Left ventricle myocardium superior (tissue), 1 donor: ENCODE measurements around the gene LRP11. TPM values are rescaled to one million over a fixed set of nuclear protein-coding genes. Genes with fewer than 3 reads are reported as not detected.
"Not testable (repeated sequence)": the region's sequence is repeated elsewhere in the genome, so short reads cannot be mapped to it uniquely, and the experiment has no call there.

ENCODE experiments used
- ATAC-seq: fragments of 200-7000 bp; cut with Tn5 transposase; one replicate; pipeline ENCODE4 v1.9.1; 2020; ENCODE audit warnings: mild to moderate bottlenecking, moderate library complexity
- DNase-seq: peaks from one replicate; pipeline ENCODE4 v3.0.0-alpha.2; 2020
- intact Hi-C: fragments of 100-400 bp; cut with micrococcal nuclease; formaldehyde crosslinking; loops from one replicate; pipeline ENCODE4 v1.11.0; 2022
- total RNA-seq: library from RNA; stranded (reverse); fragmentation: NEBNext Ultra II Directional; extraction: Animal tissue kit (Norgen Biotek cat#: 25700); gene quantifications from one replicate; pipeline ENCODE4 v1.2.1, GENCODE V29; 2021
- donor health status: DM: no; HTN: yes; CAD: no; lungs with severe emphysema.

Gene LRP11
- total RNA-seq, 1 donor from 2014 or later, result 21.5 TPM

GRCh38 chr6:149877659-149878058 lies 13.5 kb upstream of the LRP11 start:
- ATAC-seq (no peak), DNase-seq (no peak)
- intact Hi-C loops, result no loop called here

GRCh38 chr6:149876241-149876933 lies 12.2 kb upstream of the LRP11 start:
- DNase-seq, result no peak
- no peak for ATAC-seq

DNA sequence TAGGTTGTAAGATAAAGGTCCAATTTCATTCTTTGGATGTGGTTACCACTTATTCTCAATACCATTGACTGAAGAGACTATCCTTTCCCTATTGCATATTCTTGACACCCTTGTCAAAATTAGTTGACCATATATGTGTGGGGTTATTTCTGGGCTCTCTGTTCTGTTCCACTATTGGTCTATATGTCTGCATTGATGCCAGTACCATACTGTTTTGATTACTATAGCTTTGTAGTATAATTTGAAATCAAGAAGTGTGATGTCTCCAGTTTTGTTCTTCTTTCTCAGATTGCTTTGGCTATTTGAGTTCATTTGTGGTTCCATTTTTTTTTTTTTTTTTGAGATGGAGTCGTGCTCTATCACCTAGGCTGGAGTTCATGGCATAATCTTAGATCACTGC lies 8.1 kb upstream of the LRP11 start:
- intact Hi-C loops, result no loop called here
- no peak for ATAC-seq
- DNase-seq, result no peak

More at GRCh38 chr6:149876241-149876933, 12.2 kb upstream of the LRP11 start:
- intact Hi-C loops, result no loop called here

DNA sequence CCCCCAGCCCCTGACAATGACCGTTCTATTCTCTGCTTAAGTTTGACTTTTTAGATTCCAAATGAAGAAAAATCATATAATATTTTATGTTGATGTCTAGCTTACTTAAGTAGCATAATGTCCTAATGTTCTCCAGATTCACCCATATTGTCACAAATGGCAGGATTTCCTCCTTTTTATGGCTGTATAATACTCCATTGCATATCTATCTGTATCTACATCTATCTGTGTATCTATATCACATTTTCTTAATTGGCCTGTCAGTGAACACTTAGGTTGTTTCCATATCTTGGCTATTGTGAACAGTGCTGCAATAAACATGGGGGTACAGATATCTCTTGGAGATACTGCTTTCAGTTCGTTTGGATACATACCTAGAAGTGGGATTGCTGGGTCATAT lies 7.0 kb upstream of the LRP11 start:
- no peak for ATAC-seq
- no peak for DNase-seq
- intact Hi-C loops, result no loop called here

DNA sequence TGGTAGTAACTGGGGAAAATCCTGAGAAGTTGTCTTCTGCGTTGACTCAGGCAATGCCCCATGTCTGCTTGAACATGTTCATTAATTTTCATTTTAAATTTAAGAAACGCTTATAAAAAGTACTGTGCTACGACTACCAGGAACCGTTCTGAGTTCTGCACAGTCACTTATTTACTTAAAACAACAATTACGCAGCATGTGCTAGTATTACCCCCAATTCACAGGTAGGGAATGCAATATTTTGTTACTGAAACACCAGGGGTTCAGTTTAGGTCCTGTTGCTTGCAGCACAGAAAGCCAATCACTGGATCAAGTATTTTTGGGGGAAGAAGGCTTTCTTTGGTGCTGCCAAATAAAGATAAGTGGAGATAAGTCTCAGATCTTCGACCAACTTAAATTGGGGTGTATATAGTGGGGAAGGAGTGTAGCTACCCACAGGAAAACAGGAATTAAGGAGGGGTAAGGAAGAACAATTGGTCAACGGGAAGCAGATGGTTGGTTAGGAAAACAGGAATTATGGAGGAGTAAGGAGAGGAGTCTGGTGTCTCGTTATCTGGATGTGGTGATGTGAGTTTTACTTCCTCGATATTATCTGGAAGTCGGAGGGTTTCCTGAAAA lies 5.2 kb upstream of the LRP11 start:
- intact Hi-C loops, result no loop called here
- no peak for ATAC-seq
- no peak for DNase-seq

DNA sequence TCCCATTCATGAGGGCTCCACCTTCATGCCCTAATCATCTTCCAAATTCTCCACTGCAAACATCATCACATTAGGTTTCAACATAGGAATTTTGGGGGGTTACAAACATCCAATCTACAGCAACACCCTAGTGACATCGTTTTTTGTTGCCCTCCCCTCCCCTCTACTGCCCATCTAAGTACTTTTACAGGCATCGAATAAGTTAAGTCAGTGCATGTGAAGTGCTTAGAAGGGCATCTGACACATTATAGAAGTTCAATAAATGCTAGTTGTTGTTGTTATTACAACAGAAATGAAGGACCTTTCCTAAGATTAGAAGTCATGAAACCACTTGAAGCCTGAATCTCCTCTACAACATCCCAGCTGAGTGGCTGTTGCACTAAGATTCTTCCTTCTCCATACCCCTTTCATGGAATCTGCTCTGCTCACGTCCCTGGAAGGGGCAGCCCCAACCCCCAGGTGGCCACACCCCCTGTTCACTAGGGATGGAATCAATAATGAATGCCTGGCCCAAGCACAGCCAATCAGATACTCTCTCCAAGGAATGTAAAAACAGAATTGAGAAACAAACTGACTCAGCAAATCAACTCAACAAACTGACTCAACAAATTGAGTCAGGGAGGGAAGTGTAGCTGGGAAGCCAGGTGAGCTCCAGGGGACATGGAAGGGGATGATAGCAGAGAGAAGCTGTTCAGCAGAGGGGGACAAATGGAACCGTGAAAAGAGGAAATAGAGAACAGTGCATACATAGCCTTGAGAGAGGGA lies 3.9 kb upstream of the LRP11 start:
- ATAC-seq (no peak), DNase-seq (no peak)
- intact Hi-C loops, result no loop called here

DNA sequence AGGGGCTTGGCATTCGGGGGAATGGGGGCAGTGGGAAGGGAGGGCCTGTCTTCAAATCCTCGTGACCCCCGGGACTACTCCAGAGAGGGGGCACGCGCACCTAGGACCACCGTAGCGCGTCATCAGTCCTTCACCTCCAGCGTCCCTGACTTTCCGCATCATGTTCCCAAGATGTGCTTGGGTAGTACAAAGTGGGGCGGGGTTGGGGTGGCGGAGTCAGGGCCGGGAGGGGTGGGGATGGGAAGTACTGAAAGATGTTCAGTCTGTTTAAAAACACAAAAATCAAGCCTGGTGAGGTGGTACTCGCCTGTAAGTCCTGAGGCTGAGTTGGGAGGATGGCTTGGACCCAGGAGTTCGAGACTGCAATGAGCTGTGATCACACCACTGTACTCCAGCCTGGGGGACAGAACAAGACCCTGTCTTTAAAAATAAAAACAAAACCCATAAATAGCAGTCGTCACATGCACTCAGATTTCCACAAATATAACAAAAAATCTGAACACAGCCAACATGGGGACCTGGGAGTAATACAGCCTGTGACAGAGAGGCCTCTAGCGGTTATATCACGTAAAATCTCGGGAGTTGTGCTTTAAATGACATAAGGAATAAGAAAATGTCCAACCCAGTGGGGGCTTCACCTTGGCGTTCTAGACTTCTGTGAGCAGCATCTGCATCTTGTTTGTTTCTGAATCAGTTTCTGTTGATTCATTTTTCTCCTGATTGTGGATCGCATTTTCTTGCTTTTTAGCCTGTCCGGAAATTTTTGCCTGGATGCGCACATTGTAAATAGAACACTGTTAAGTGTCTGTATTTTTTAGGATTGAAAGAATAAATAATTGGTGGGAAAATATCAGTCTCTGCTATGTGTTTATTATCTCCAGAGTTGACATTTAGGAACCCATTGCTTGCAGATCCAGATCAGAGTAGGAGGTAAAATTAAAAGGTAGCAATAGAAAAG lies 698 bp upstream of the LRP11 start:
- DNase-seq (no peak), ATAC-seq (peak; percentile 58)
- intact Hi-C loops, result no loop called here

DNA sequence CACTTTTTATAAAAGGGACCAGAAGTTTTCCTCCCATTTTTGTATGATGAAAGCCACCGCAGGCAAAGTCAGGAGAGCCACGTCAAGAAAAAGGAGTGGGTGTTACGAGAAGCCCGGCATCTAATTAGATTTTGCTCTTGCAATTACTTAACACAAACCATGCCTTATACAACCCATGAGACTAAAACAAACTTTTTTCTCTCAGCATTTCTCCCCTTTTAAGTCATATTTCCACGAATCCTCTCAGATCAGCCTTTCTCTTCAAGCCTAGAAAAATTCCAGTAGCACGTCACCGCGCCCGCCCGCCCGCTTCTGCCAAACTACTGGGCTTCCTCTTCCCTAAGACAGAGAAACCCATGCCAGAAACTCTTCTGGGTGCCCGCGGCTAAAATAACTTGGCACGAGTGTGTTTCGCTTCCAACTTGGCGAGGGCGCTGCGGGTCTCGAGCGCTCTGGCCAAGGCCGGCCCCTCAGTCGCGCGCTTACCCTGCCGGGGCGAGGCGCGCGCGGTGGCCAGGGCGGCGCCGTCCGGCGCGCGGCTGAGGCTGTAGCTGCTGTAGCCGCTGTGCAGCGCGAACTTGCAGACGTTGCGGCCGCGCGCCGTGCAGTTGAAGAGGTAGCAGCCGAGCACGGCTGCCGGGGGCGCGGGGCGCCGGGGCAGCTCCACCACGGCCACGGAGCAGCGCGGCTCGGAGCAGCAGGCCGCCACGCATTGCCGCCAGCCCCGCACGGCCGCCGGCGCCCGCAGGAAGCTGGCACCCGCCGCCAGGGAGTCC lies 1.0 kb downstream of the LRP11 start:
- ATAC-seq, result peak; percentile 82
- peak; percentile 88 for DNase-seq
- intact Hi-C loops, result no loop called here

DNA sequence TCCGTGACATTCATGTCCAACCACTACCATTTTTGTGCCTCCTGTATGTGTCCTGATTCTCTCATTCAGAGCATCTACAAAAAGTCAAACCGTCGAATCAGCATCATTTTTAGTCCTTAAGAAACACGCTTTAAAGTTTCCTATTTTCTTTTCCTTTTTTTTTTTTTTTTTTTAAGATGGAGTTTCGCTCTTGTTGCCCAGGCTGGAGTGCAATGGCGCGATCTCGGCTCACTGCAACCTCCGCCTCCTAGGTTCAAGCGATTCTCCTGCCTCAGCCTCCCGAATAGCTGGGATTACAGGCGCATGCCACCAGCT lies 1.8 kb downstream of the LRP11 start:
- intact Hi-C loops, ATAC-seq, DNase-seq: not testable (repeated sequence)

DNA sequence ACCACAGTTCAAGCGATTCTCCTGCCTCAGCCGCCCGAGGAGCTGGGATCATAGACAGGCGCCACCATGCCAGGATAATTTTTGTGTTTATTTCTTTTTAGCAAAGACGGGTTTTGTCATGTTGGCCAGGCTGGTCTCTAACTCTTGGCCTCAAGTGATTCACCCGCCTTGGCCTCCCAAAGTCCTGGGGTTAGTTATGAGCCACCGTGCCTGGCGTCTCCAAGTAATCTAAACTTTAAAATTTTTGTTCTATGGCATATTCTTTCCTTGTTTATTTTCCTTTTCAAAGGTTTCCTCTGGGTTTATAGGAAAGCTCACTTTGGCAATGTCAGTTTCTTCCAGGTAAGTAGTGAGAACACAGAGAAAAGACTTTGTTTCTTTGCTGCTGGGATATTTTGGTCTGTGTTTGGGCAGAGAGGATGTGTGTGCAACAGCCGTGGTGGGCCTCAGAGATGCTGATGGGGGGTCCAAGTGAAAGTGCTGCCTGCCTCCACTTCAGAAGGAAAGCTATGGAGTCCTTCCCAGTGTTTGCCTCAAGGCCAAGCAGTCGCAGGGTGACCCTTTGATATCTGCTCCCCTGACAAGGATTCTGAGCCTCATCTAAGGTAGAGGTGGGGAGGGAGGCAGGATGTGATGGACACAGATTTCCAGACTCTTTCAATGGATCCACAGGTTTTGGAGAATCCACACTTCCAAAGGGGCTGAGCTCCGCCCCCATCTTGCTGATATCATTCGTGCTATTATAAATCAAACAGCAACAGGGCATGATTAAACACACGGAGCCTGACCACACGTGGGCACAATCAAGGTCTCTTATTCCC lies 2.3 kb downstream of the LRP11 start:
- no peak for ATAC-seq
- no peak for DNase-seq
- intact Hi-C loops, result no loop called here

DNA sequence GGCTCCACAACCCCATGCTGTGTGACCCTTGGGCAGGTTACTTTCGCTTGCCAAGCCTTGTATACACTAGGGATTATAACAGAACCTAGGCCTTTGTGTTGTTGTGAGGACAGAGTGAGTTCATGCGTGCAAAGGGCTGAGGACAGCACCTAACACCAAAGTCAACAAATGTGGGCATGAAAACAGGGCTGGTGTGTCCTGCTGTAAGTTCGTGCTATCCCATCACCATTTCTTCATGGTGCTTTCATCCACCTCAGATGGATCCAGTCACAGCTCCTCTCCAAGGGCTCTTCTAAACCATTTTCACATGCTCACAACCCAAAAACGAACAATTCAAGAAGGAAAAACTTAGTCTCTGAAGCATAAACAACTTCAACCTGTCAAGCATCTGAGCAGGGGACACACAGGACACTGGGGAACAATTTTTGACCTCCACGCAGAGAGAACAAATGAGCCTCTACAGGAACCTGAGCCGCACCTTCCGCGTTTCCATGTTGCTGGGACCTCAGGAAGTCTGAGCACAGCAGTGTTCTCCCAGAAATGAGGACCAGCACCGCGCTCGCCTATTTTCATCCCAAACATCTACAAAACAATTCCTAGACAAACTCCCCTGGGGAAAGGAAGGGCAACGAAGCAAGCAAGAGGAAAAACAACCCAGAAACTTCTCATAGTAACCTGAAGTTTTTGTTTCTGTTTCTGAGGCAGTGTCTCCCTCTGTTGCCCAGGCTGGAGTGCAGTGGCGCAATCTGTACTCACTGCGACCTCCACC lies 3.1 kb downstream of the LRP11 start:
- ATAC-seq, result no peak
- intact Hi-C loops, result no loop called here
- no peak for DNase-seq

GRCh38 chr6:149860513-149860833 lies 3.7 kb downstream of the LRP11 start:
- intact Hi-C loops, result no loop called here
- no peak for ATAC-seq
- DNase-seq, result no peak

- intact Hi-C loops, result no loop called here
- ATAC-seq, result no peak
- no peak for DNase-seq
Observed at GRCh38 chr6:149859938-149860337, 4.2 kb downstream of the LRP11 start.

DNA sequence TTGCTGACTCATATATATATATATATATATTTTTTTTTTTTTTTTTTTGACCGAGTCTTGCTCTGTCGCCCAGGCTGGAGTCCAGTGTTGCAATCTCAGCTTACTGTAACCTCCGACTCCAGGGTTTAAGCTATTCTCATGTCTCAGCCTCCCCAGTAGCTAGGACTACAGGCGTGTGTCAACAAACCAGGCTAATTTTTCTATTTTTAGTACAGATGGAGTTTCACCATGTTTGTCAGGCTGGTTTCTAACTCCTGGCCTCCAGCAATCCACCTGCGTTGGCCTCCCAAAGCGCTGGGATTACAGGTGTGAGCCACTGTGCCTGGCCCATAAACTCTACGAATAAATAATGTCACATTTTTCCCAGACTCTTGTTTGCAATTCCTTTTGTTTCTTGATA lies 4.8 kb downstream of the LRP11 start:
- intact Hi-C loops, result no loop called here
- ATAC-seq (no peak), DNase-seq (no peak)

DNA sequence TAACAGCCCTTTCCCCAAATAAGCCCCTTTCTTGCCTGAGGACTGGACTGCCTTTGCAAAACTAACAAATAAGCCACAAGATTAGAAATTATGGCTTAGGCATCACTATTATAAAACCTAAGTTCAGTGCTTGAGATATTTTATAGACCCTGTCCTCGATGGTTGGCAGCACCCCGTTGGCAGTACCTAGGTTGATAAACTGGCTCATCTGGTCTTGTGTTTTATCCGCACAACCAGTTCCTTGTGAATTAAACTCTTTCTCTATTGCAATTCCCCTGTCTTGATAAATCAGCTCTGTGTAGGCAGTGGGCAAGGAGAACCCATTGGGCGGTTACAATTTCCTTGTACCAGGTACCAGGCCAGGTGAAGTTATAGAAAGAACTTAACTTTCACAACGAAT lies 6.6 kb downstream of the LRP11 start:
- no peak for ATAC-seq
- intact Hi-C loops, result no loop called here

GRCh38 chr6:149856256-149856994 lies 7.7 kb downstream of the LRP11 start:
- ATAC-seq, result no peak
- intact Hi-C loops, result no loop called here
- DNase-seq, result no peak

More for the DNA sequence above, 6.6 kb downstream of the LRP11 start:
- no peak for DNase-seq

DNA sequence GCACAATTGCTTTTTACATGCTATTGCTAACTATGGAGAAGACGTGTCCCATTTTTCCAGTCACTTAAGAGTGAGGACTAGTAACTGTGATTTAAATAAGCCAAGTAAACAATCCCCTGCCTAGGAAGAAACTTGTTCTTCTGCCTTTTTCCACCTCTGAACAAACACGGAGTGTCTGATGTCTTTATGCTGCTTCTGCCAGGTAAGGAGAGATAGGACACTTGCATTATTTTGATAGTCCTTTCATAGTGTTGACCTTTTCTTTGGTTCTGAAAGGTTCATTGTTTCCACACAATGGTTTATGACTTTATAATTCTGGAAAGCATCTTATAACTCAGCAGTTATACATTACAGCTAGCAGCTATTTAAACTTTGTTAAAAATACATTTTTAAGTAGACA lies 8.4 kb downstream of the LRP11 start:
- intact Hi-C loops, result no loop called here
- DNase-seq, result no peak
- ATAC-seq, result no peak
